Nephron progenitor cell (in vitro differentiated cells): ENCODE measurements around the gene MEF2D.

Experiments used
- DNase-seq: peaks from one replicate; pipeline ENCODE4 v3.0.0; 2021
- H3K27ac Mint-ChIP-seq: 2 replicates; pipeline ENCODE4 v1.8.0; 2021; ENCODE audit warnings: mild to moderate bottlenecking, moderate library complexity, mixed read lengths
- H3K27me3 Mint-ChIP-seq: 2 replicates; pipeline ENCODE4 v1.8.0; 2021; ENCODE audit warnings: mild to moderate bottlenecking, low read depth, mixed read lengths; ENCODE audit not compliant: poor library complexity
- H3K36me3 Mint-ChIP-seq: 2 replicates; pipeline ENCODE4 v1.8.0; 2021; ENCODE audit warnings: low read depth, mixed read lengths
- H3K4me1 Mint-ChIP-seq: 2 replicates; pipeline ENCODE4 v1.8.0; 2021; ENCODE audit warnings: mixed read lengths
- H3K4me3 Mint-ChIP-seq: 2 replicates; pipeline ENCODE4 v1.8.0; 2021; ENCODE audit warnings: mild to moderate bottlenecking, moderate library complexity, mixed read lengths
- H3K9me3 Mint-ChIP-seq: 2 replicates; pipeline ENCODE4 v1.8.0; 2021; ENCODE audit warnings: mild to moderate bottlenecking, moderate library complexity, mixed read lengths
- CTCF ChIP-seq: fragments of 200-600 bp; sonication (generic); IDR thresholded peaks from 2 replicates; pipeline ENCODE4 v1.5.0; 2021; ENCODE audit warnings: antibody characterized with exemption

MEF2D gene

GRCh38 chr1:156482276-156482675 is 18.3 kb downstream of the MEF2D start:
- Mint-ChIP-seq H3K27me3 (peaks cover 14% of the 10 kb centered on the region), H3K36me3 (peaks cover 30% of the 10 kb centered on the region), H3K9me3 (no peaks in the 10 kb centered on the region), H3K4me3 (no peak overlapping the region), H3K4me1 (peaks cover 14% of the 10 kb centered on the region), H3K27ac (no peak overlapping the region)
- DNase-seq = no peak
- TF ChIP-seq CTCF = no peak

GRCh38 chr1:156481527-156481926 is 19.0 kb downstream of the MEF2D start:
- TF ChIP-seq CTCF = no peak
- Mint-ChIP-seq H3K9me3 (no peaks in the 10 kb centered on the region), H3K4me1 (peaks cover 15% of the 10 kb centered on the region), H3K36me3 (peaks cover 31% of the 10 kb centered on the region), H3K27me3 (peaks cover 14% of the 10 kb centered on the region), H3K27ac (no peak overlapping the region), H3K4me3 (no peak overlapping the region)
- DNase-seq = no peak

GRCh38 chr1:156480411-156481192 is 20.0 kb downstream of the MEF2D start:
- H3K27me3 Mint-ChIP-seq = peaks cover 14% of the 10 kb centered on the region
- no peaks in the 10 kb centered on the region for H3K9me3 Mint-ChIP-seq
- H3K4me3 Mint-ChIP-seq = no peak overlapping the region
- TF ChIP-seq CTCF = peak; percentile 65
- peaks cover 15% of the 10 kb centered on the region for H3K4me1 Mint-ChIP-seq
- H3K36me3 Mint-ChIP-seq = peaks cover 31% of the 10 kb centered on the region
- peak; percentile 78 for DNase-seq
- no peak overlapping the region for H3K27ac Mint-ChIP-seq

GRCh38 chr1:156480016-156480370 is 20.6 kb downstream of the MEF2D start:
- H3K9me3 Mint-ChIP-seq = no peaks in the 10 kb centered on the region
- no peak for DNase-seq
- TF ChIP-seq CTCF = no peak
- peaks cover 15% of the 10 kb centered on the region for H3K4me1 Mint-ChIP-seq
- H3K4me3 Mint-ChIP-seq = no peak overlapping the region
- peaks cover 14% of the 10 kb centered on the region for H3K27me3 Mint-ChIP-seq
- no peak overlapping the region for H3K27ac Mint-ChIP-seq
- peaks cover 31% of the 10 kb centered on the region for H3K36me3 Mint-ChIP-seq

- no peak for TF ChIP-seq CTCF
- no peak for DNase-seq
- H3K27ac Mint-ChIP-seq = no peak overlapping the region
- H3K27me3 Mint-ChIP-seq = peaks cover 14% of the 10 kb centered on the region
- H3K9me3 Mint-ChIP-seq = no peaks in the 10 kb centered on the region
- H3K4me1 Mint-ChIP-seq = peaks cover 15% of the 10 kb centered on the region
- no peak overlapping the region for H3K4me3 Mint-ChIP-seq
- H3K36me3 Mint-ChIP-seq = peaks cover 31% of the 10 kb centered on the region
Observed at GRCh38 chr1:156479093-156480015, 21.2 kb downstream of the MEF2D start.
